Stimulated activated naive CD4-positive, alpha-beta T cell (primary cell): ENCODE measurements around the gene IRGC.
"Not testable (repeated sequence)": the region's sequence is repeated elsewhere in the genome, so short reads cannot be mapped to it uniquely, and the experiment has no call there.

Experiments used
- DNase-seq, 6 experiments: peaks; one replicate each; lab custom pipeline; 2025; lab: John Stamatoyannopoulos, UW

IRGC gene

GRCh38 chr19:43715776-43716175, at the start of gene IRGC:
Gene IRGC (plus strand): TSS chr19:43716076. CDS start chr19:43718559, 2,483 bp downstream.
- no peak for DNase-seq

DNA sequence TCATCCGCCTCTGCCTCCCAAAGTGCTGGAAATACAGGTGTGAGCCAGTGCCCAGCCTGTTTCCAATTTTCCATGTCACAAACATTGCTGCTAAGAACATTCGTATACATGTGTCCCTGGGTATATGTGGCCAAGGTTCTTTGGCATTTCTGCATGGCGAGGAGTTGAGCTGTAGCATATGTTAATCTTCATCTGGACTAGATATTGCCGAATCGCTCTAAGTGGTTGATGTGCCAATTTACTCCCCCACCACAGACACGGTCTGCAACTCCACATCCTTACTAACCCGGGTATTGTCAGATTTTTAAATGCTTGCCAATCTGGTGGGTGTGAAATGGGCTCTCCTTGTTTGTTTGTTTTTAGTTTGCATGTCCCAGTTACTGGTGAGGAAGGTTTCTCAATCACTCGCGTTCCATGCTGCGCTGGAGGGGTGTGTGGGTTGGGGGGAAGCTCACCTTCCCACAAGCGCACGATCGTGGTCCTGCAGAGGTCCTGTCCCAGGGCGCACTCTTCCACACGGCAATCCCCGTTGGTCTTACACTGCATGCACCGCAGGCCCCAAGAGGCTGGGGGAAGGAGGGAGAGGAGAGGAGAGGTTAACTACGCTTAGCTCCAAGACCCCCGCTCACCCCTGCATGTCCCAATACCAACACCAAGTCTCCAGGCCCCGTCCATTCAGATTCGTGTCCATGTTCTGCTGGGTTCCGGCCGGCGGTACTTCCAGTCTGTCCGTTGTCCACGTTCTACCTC, 48.6 kb upstream of the IRGC start:
- peak in 1 of 6 experiments; percentile 2 for DNase-seq

- DNase-seq: no peak
Measured at GRCh38 chr19:43667876-43668405, 47.9 kb upstream of the IRGC start.

GRCh38 chr19:43668406-43669109, 47.3 kb upstream of the IRGC start:
- DNase-seq: peak; percentile 95 to 100 (median 97)

DNA sequence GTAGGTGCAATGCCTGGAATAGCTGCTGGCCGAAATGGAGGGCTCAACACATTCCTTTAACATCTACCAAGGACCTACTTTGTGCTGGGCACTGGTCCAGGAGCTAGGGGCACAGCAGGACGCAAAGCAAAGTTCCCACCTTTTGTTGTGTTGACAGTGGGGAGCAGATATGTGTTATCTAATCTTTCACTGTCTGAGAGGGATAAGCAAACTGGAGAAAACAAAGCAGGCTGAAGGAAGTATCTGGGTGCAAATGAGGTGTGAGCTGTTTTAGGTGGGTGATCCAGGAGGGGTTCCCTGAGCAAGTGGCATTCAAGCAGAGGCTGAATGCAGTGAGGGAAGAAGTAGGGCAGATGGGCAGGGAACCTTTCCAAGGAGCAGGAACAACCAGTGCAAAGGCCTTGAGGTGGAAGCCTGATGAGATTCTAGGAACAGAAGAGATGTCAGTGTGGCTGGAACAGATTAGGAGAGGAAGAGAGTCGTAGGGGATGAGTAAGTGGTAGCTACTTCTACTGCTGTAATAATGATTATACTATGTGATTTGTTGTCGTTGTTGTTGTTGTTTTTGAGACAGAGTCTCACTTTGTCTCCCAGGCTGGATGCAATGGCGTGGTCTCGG, 43.7 kb upstream of the IRGC start:
- no peak for DNase-seq

DNA sequence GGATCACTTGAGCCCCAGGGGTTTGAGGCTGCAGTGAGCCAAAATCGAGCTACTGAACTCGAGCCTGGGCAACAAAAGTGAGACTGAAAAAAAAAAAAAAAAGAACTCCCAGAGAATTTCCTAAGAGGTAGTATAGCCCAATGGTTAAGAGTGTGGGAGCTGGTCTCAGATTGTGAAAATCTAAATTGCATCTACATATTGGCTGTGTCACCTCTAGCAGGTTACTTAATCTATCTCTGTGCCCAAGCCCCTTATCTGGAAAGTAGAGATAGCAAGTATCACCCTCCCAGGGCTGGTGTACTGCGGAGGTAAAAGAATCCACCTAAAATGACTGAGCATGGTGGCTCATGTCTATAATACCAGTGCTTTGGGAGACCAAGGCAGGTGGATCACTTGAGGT, 42.2 kb upstream of the IRGC start:
- DNase-seq: no peak

DNA sequence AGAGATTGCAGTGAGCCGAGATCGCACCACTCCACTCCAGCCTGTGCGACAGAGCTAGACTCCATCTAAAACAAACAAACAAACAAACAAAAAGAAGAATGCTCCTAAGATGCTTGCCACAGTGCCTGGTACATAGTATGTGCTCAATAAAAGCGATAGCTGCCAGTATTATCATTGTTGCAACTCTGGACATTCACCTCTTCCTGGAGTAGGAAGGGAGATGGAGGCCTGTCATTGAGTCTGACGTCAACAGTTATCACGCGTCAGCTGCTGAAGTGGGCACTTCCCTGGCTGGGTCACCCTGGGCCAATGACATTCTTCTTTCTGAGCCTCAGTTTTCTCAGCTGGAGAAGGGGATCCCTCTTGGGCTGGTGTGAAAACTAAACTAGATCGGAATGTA, 41.7 kb upstream of the IRGC start:
- DNase-seq: no peak

- DNase-seq: no peak
Measured at GRCh38 chr19:43674596-43674995, 41.3 kb upstream of the IRGC start.

DNA sequence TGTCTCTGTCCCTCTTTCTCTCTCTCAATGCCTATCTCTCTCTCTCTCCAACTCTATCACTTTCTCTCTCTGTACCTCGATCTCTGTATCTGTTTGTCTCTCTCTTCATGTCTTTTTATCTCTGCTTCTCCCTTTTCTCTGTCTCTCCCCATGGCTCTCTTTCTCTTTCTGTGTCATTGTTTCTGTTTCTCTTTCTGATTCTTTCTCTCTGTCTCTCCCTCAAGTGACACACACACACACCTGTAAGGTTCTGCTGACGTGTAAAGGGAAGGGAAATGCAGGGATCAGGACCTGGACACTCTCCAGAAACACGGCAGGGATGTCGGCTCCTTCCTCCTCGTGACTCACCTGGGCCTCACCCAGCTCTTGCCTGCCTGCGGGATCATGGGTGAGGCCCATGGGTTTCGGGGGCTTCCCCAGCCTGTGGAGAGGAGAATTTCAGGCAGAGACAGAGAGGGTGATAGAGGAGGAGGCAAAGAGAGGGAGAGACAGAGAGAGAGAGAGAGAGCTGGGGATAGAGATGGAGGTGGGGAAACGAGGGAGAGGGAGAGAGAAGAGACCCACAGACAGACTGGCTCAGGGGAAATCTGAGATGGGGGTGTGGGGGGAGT, 40.5 kb upstream of the IRGC start:
- DNase-seq: no peak

GRCh38 chr19:43675906-43676305, 40.0 kb upstream of the IRGC start:
- DNase-seq: no peak

DNA sequence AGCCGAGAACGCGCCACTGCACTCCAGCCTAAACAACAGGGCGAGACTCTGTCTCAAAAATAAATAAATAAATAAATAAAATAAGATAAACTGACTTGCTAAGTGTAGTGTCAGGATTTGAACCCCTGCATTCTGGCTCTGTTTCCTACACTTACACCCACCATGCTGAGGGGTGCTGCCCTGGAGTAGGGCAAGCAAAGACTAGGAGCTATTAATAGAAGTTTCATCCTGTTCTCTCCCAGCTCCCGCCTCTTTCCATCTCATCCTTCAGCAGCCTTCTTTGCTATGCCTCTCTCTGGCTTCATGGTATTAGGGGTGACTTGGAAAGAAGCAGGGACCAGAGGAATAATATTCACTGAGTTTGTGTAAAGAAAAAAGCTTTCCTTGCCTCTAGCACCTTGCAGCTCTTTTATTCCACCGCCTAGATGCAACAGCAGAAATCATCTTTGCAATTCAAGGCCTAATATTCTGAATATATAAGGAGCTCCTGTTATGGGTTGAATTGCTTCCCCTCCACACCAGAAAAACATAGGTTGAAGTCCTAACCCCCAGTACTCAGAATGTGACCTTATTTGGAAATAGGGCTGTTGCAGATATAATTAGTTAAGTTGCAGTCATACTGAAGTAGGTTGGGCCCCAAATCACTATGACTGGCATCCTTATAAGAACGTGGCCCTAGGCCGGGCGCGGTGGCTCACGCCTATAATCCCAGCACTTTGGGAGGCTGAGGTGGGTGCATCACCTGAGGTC, 37.2 kb upstream of the IRGC start:
- DNase-seq: no peak

- no peak for DNase-seq
Measured at GRCh38 chr19:43681821-43682220, 34.1 kb upstream of the IRGC start.

- DNase-seq: not testable (repeated sequence)
Measured at GRCh38 chr19:43682269-43682668, 33.6 kb upstream of the IRGC start.

DNA sequence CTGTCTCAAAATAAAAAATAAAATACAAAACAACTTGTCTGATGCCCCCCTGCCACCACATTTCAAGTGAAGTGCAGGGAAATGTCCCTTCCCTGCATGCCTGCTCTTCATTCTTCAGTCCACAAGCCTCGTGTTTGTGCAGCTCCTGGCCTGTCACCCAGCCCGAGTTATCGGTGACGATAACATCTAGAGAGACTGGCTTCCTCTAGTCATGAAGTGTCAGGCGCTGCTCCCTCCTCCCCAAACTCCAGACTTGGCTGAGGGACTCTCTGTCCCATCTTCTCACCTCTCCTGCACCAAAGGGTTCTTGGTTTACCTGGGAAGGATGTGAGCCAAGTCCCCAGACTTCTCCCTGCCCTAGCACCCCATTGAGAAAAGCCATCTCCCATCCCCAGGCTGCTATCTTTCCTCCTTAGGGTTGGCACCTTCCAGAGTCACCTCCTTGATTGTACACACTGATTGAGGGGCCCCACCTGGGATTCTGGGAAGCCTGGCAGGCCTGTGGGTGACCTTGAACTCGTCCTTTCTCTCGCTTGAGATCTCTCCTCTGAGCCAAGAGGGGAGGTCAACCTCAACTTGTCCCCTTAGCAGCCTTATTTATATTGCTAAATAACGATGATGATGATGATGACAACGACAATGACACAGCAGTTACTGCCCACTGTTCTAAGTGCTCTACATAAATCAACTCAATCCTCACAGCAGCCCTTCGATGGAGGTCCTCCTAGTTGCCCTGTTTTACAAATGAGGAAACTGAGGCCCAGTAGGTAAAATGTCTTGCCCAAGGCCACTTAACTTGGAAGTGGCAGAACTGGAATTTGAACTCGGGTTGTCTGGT, 32.8 kb upstream of the IRGC start:
- no peak for DNase-seq

DNA sequence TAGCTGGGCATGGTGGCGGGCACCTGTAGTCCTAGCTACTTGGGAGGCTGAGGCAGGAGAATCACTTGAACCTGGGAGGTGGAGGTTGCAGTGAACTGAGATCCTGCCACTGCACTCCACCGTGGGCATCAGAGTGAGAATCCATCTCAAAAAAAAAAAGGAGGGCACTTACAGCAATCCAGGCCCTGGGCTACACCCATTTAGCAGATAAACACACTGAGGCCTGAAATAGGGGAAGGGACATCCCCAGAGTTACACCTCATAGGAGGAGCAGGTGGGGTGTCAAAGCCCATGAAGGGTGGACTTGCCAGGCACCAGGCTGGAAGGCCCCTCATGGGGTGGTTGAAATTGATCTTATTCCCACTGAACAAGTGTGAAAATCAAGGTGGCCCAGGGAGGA, 32.0 kb upstream of the IRGC start:
- DNase-seq: no peak

DNA sequence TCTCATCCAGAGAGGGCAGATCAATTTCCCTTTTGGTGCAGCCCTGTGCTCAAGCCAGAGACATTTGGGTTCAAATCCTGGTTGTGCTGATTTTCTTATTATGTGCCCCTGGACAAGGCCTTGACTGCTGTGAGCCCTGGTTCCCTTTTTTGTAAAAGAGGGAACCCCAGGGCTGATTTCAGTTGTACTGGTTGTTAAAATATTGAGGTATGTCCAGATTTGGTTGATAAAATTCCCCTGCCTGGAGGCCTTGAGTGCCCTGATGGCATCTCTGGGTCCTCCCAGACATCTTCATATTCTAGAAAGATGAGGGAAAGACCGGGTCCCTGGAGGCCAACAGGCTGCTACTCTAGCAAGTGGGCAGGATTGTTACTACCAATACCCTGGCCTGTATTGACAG, 31.6 kb upstream of the IRGC start:
- DNase-seq: no peak

DNA sequence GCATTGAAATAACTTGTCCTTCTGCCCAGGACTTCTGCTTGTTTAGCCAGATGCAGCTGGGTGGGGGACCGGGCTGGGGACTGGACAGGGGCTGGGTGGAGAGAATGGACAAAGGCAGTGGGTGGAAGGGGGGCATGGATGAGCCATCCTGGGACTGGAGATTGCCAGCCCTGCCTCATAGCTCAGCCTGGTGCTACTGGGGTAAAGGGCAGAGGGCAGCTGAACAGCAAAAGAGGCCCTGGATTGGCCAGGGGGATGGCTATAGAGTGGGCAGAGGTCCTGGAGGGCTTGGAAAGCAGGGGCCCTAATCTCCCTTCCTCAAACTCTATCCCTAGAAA, 28.2 kb upstream of the IRGC start:
- DNase-seq: no peak

DNA sequence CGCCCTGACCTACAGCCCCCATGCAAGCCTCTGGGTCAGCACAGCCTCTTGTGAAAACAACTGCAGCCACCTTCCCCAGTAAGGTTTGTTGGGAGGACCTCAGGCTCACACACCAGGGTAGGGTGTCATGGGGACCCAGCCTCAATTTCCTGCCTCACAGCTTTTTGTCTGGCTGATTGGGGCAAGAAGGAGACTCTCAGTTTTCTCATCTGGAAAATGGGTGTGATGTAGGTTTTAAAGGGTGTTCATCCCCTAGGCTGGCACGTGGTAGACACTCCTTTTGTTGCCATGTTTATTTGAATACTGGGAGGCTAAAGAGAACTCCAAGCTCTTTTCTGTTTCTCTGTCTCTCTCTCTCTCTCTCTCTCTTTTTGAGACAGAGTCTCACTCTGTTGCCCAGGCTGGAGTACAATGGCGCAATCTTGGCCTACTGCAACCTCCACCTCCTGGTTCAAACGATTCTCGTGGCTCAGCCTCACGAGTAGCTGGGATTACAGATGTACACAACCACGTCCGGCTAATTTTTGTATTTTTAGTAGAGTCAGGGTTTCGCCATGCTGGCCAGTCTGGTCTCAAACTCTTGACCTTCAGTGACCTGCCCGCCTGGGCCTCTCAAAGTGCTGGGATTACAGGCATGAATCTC, 27.7 kb upstream of the IRGC start:
- no peak for DNase-seq

DNA sequence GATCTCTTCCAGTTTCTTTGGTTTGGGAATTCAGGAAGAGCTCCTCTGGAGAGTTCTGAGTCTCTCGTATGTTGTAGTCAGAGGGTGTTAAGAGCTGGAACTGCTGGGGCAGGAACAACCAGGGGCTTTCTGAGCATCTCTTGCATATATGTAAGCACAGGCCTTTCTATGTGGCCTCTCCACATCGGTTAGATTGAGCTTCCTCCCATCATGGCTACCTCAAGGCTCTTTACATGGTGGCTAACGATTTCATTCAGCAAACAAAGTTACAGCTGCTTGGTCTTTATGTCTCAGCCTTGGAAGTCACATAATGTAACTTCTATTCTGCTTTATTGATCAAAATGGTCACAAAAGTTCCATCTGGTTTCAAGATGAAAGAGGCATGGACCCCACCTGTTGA, 25.4 kb upstream of the IRGC start:
- DNase-seq: no peak

- DNase-seq: no peak
Measured at GRCh38 chr19:43690890-43691289, 25.0 kb upstream of the IRGC start.
